PFSK-1 (cell line): ENCODE results near the gene VIT.

ENCODE experiments used
- POLR2AphosphoS5 ChIP-seq: IDR thresholded peaks from 2 replicates; pipeline ENCODE4 v1.6.1; 2012; ENCODE audit warnings: low read depth, mild to moderate bottlenecking, control low read depth, low read length, moderate library complexity
- REST ChIP-seq, 2 experiments: IDR thresholded peaks; 2 replicates each; pipeline versions ENCODE4 v1.6.1 to v1.8.0; 2011 to 2012; ENCODE audit warnings: low read depth in 2 of 2, low read length in 2 of 2, control low read depth in 1 of 2, inconsistent platforms in 1 of 2, mild to moderate bottlenecking in 1 of 2, moderate library complexity in 1 of 2; ENCODE audit not compliant: insufficient read depth in 1 of 2
- SIN3A ChIP-seq: IDR thresholded peaks from 2 replicates; pipeline ENCODE4 v1.6.1; 2012; ENCODE audit warnings: mild to moderate bottlenecking, low read length, moderate library complexity, borderline replicate concordance; ENCODE audit not compliant: insufficient read depth
- TAF1 ChIP-seq: IDR thresholded peaks from 2 replicates; pipeline ENCODE4 v1.6.1; 2012; ENCODE audit warnings: low read length, control low read depth, borderline replicate concordance; ENCODE audit not compliant: insufficient read depth

GRCh38 chr2:36711741-36712314 lies 15.3 kb downstream of the VIT start:
- TF ChIP-seq POLR2AphosphoS5 = no peak
- no peak for TF ChIP-seq REST (IDR thresholded peaks at IDR 0.05; ENCODE audit: insufficient read depth in 1 of 2, low read depth in 2 of 2, low read length in 2 of 2)
- no peak for TF ChIP-seq SIN3A
- TF ChIP-seq TAF1 = no peak
